H4 (cell line): ENCODE measurements around the gene MLLT6. TPM values are rescaled to one million over a fixed set of nuclear protein-coding genes. Genes with fewer than 3 reads are reported as not detected.
"Not testable (repeated sequence)": the region's sequence is repeated elsewhere in the genome, so short reads cannot be mapped to it uniquely, and the experiment has no call there.

Experiments
- DNase-seq: peaks from one replicate; pipeline ENCODE4 v3.0.0-alpha.2; 2015; ENCODE audit warnings: low spot score
- total RNA-seq: library from RNA; depleted of rRNA; stranded (reverse); fragments of >200 nt; shearing (Covaris generic); gene quantifications from 2 replicates; pipeline ENCODE4 v1.2.3, GENCODE V29; 2014

MLLT6 gene
- total RNA-seq, 1 experiment from 2014 or later: 7.8 TPM

- DNase-seq: not testable (repeated sequence)
Observed at GRCh38 chr17:38726145-38726544, 21.1 kb downstream of the MLLT6 start.

GRCh38 chr17:38727736-38728135, 22.7 kb downstream of the MLLT6 start:
- no peak for DNase-seq

- DNase-seq: no peak
Observed at GRCh38 chr17:38728290-38728831, 23.3 kb downstream of the MLLT6 start.

GRCh38 chr17:38729368-38729885, 24.4 kb downstream of the MLLT6 start:
- no peak for DNase-seq

GRCh38 chr17:38729886-38730525, 24.9 kb downstream of the MLLT6 start, which contains the start of gene CISD3:
CISD3 (plus strand) TSS chr17:38730341; CDS start chr17:38730359, 18 bp downstream.
- peak; percentile 70 for DNase-seq

DNA sequence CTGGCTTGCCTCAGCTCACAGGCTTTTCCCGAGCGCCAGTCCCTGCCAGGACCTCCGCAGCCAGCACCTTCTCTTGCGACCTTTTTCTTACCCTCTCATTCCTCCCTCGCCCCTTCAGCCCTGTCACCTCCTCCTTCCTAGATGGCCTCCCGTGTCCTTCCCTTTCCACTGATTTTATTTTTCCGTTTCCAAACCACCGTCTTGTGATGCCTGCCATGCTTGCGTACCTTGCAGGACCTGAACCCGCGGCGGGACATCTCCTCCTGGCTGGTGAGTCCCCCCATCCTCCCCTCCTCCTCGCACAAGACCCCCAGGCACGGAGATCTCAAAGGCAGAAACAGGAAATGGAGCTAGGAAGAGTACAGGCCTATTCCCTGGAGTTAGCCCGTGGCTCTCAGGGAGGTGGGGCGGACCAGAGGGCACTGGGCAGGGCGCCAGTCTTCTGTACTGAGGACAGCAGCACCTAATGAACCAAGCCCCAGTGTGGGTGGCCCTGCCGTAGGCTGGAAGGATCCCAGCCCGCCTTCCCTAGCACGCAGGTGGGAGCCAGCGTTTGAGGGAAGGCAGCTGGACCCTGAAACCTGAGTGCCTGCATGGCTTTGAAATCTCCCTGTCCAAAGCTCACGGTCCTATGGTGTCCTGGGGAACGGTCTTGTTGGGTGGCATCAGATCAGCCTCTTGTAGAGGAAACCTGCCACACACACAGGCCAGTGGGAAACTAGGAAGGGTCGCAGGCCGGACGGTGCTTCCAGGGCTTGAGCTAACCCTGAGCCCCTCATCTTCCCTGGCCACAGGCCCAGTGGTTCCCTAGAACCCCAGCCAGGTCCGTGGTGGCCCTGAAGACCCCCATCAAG, 25.7 kb downstream of the MLLT6 start:
- peak; percentile 67 for DNase-seq

- DNase-seq: no peak
Observed at GRCh38 chr17:38731526-38732294, 26.6 kb downstream of the MLLT6 start.

DNA sequence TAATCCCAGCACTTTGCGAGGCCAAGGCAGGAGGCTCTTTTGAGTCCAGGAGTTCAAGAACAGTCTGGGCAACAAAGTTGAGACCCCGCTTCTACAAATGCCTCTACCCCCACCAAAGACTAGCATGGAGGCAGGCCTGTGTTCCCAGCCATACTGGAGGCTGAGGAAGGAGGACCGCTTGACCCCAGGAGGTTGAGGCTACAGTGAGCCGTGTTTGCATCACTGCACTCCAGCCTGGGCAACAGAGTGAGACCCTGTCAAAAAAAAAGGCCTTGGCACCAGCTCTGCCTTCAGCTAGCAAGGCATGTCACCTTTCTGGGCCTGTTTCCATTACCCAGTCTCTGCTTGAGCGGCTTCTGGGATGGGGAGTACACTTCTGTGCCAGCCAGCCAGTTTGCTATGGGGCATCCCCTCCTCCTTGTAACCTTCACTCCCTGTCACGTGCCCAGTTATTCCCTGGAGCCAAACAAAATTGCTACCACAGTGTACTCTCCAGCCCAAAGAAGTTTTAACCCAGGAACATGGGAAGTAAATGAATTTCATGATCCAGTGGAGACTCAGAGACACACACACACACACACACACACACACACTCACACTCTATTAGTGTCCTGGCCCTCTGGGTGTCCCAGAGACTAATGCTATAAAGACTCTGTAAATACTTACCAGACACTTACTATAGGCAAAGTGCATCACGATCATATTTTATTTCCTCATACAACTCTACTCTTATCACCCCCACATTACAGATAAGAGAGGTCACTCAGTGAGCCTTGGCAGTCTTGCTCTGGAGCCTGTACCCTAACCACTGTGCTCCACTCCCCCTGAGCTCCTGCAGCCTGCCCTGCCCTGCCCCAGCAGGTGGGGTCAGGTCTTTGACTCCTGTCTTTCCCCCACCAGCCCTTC, 27.6 kb downstream of the MLLT6 start:
- DNase-seq: no peak

GRCh38 chr17:38733282-38733981, 28.4 kb downstream of the MLLT6 start:
- DNase-seq: no peak

- no peak for DNase-seq
Observed at GRCh38 chr17:38733982-38734973, 29.2 kb downstream of the MLLT6 start.

- no peak for DNase-seq
Observed at GRCh38 chr17:38735161-38735997, 30.3 kb downstream of the MLLT6 start.

DNA sequence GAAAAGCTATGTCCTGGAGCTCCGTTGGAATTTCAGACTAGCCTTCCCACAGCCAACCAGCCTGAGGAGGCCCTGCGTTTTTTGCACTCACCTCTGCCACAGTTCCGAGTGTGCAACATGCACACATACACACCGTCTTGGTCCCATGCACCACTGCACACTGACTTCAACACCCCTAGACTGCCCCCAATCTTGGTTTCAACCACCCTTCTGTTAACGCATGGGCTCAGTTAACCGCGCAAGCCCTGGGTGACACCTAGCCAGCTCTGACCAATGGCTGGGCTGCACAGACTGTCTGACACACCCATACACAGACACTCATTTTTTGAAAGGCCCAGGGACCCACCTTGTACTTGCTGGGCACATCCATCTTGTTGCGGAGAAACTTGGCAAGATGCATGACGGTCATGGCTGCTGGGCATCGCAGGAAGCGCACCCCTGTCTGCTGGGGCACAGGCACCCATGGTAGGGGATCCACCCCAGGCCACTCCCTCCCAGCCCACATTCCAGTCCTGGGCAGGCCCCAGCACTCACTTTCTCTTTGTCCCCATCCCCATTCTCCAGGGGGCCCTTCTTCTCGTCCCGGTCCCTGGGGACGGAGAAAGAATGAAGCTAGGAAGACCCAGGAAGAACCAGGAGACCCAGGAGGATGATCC, 33.1 kb downstream of the MLLT6 start:
- DNase-seq: no peak

GRCh38 chr17:38738686-38739085, 33.6 kb downstream of the MLLT6 start:
- DNase-seq: no peak

GRCh38 chr17:38739305-38739704, 34.2 kb downstream of the MLLT6 start:
- DNase-seq: no peak

GRCh38 chr17:38740044-38740443, 35.0 kb downstream of the MLLT6 start:
- no peak for DNase-seq

- DNase-seq: no peak
Observed at GRCh38 chr17:38740806-38741205, 35.7 kb downstream of the MLLT6 start.

DNA sequence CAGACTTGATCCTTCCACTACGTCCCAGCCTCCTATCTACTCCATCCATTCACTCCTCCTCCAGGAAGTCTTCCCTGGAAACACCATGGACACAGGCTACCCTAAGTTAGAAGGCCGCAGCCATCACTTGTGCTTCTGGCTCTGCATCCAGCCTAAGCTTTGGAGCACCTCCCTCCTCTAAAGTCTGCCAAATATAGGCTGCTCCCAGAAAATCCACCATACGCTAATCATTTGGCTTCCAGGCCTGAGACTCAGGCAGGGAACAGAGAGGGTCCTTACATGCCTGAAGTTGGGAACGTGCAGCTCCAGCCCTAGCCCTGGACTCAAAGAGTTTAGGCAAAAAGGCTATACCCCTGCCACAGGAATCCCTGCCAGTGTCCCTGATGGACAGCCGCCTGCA, 36.4 kb downstream of the MLLT6 start:
- no peak for DNase-seq
